ENCODE data around the gene INHBB.

DNA sequence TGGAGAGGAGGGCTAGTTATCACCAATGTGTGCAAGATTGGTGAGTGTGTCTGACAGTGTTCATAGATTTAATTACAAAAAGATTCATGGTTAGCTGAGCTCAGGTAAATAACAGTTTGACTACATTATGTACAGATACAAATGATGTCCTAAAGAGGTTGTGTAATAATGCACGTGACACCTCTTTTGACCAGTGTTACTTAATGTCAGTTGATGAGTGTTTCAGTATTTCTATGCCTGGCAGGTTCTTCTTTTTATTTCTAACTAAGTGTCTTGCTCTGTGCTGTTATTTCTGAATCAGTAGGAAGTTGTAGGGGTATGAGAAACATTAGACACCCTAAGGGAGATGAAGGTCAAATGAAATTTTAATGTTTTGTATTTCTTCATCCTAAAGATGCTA is 7.9 kb upstream of the INHBB start:
- TF ChIP-seq, protein P1, sequence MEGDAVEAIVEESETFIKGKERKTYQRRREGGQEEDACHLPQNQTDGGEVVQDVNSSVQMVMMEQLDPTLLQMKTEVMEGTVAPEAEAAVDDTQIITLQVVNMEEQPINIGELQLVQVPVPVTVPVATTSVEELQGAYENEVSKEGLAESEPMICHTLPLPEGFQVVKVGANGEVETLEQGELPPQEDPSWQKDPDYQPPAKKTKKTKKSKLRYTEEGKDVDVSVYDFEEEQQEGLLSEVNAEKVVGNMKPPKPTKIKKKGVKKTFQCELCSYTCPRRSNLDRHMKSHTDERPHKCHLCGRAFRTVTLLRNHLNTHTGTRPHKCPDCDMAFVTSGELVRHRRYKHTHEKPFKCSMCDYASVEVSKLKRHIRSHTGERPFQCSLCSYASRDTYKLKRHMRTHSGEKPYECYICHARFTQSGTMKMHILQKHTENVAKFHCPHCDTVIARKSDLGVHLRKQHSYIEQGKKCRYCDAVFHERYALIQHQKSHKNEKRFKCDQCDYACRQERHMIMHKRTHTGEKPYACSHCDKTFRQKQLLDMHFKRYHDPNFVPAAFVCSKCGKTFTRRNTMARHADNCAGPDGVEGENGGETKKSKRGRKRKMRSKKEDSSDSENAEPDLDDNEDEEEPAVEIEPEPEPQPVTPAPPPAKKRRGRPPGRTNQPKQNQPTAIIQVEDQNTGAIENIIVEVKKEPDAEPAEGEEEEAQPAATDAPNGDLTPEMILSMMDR (conservative IDR thresholded peaks at IDR 0.05; ENCODE audit: low read depth, low read length): no peak
- no peak for TF ChIP-seq EZH2 (IDR thresholded peaks at IDR 0.05; ENCODE audit: low read length, unreplicated experiment)
